ENCODE data around the gene SGCA.

Gene SGCA

DNA sequence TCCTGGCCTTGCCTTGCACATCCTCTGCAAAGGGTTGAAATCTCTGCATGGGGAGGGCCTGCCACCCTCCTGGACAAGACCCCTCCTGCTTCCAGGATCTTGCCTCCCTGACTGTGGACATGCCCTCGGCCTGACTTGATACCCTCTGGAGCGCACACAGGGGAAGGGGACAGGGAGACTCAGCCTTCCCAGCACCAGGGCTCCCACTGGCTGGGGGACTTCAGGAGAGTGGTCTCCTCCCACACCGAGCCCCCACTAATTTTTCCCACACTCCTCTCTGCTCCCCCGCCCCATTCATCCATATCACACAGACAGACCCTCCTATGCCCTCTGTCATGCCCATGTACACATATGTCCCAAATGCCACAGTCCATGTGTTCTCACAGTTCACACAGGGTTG, 14.3 kb downstream of the SGCA start:
- Histone ChIP-seq H3K27ac (no peak overlapping the region), H3K4me2 (no peak overlapping the region), H2AFZ (ENCODE audit: low read depth) (no peak overlapping the region), H4K20me1 (ENCODE audit: insufficient read depth) (no peaks in the 10 kb centered on the region), H3K27me3 (ENCODE audit: insufficient read depth, low read depth) (peaks cover 8% of the 10 kb centered on the region), H3K36me3 (ENCODE audit: insufficient read depth) (no peaks in the 10 kb centered on the region), H3K4me3 (IDR thresholded peaks at IDR 0.05; ENCODE audit: insufficient read depth, low read depth, low read length) (no peak overlapping the region), H3K9ac (no peak overlapping the region), H3K79me2 (ENCODE audit: insufficient read depth, low read depth) (no peaks in the 10 kb centered on the region), H3K4me1 (ENCODE audit: low read depth, poor library complexity, severe bottlenecking) (peaks cover 42% of the 10 kb centered on the region)
- TF ChIP-seq, protein P1, sequence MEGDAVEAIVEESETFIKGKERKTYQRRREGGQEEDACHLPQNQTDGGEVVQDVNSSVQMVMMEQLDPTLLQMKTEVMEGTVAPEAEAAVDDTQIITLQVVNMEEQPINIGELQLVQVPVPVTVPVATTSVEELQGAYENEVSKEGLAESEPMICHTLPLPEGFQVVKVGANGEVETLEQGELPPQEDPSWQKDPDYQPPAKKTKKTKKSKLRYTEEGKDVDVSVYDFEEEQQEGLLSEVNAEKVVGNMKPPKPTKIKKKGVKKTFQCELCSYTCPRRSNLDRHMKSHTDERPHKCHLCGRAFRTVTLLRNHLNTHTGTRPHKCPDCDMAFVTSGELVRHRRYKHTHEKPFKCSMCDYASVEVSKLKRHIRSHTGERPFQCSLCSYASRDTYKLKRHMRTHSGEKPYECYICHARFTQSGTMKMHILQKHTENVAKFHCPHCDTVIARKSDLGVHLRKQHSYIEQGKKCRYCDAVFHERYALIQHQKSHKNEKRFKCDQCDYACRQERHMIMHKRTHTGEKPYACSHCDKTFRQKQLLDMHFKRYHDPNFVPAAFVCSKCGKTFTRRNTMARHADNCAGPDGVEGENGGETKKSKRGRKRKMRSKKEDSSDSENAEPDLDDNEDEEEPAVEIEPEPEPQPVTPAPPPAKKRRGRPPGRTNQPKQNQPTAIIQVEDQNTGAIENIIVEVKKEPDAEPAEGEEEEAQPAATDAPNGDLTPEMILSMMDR (conservative IDR thresholded peaks at IDR 0.05; ENCODE audit: low read depth, low read length): no peak

DNA sequence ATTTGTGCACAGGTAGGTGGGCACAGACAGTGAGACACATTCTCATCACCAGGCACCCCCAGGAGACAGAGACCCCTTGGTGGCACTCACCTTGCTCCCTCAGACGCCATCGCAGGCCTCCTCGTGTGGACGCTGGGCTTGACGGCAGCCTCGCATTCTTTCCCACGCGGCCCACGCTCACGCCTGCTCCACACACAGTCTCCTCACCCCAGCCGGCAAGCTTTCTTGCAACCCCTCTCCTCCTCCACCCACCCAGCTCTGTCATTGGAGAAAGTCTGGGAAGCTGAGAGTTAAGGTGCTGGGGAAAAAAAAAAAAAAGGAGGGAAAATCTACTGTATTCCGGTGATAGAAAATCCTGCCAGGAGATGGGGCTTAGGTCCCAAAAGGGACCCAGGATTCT, 14.8 kb downstream of the SGCA start:
- TF ChIP-seq, protein P1 (conservative IDR thresholded peaks at IDR 0.05; ENCODE audit: low read depth, low read length): no peak

DNA sequence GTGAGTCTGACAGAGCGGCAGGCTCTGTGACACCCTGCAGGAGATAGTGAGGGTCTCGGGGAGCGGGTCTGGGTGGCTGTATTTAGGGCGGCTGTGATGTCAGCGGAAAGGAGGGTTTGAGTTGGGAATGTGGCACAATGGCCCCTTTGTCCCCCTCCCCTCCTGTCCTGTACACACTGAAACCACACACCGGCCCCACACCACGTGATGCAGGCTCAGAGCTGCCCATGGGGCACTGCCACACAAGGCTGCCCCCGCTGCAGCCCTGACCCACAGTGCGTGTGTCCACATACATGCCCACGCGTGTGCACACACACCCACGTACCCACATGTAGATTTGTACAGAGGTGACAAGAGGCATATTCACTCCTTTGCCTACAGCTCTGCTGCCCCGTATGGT, 15.3 kb downstream of the SGCA start:
- H3K27ac ChIP-seq: no peak overlapping the region

More for the DNA sequence above, 14.8 kb downstream of the SGCA start:
- Histone ChIP-seq H3K79me2 (ENCODE audit: insufficient read depth, low read depth) (no peaks in the 10 kb centered on the region), H3K4me1 (ENCODE audit: low read depth, poor library complexity, severe bottlenecking) (peaks cover 42% of the 10 kb centered on the region), H4K20me1 (ENCODE audit: insufficient read depth) (no peaks in the 10 kb centered on the region), H3K36me3 (ENCODE audit: insufficient read depth) (no peaks in the 10 kb centered on the region), H3K4me3 (IDR thresholded peaks at IDR 0.05; ENCODE audit: insufficient read depth, low read depth, low read length) (no peak overlapping the region), H3K4me2 (no peak overlapping the region), H3K9ac (no peak overlapping the region), H3K27me3 (ENCODE audit: insufficient read depth, low read depth) (peaks cover 9% of the 10 kb centered on the region), H3K27ac (no peak overlapping the region), H2AFZ (ENCODE audit: low read depth) (no peak overlapping the region)

GRCh38 chr17:50181591-50182560, 16.1 kb downstream of the SGCA start:
- Histone ChIP-seq H3K36me3 (ENCODE audit: insufficient read depth) (no peaks in the 10 kb centered on the region), H4K20me1 (ENCODE audit: insufficient read depth) (no peaks in the 10 kb centered on the region), H3K4me3 (IDR thresholded peaks at IDR 0.05; ENCODE audit: insufficient read depth, low read depth, low read length) (no peak overlapping the region), H2AFZ (ENCODE audit: low read depth) (no peak overlapping the region), H3K27ac (no peak overlapping the region), H3K4me2 (no peak overlapping the region; the same call in 1 of the 2 replicates), H3K79me2 (ENCODE audit: insufficient read depth, low read depth) (no peaks in the 10 kb centered on the region), H3K27me3 (ENCODE audit: insufficient read depth, low read depth) (peaks cover 22% of the 10 kb centered on the region), H3K9ac (no peak overlapping the region), H3K4me1 (ENCODE audit: low read depth, poor library complexity, severe bottlenecking) (peaks cover 42% of the 10 kb centered on the region)
- TF ChIP-seq, protein P1 (conservative IDR thresholded peaks at IDR 0.05; ENCODE audit: low read depth, low read length): no peak

More for the DNA sequence above, 15.3 kb downstream of the SGCA start:
- Histone ChIP-seq H3K36me3 (ENCODE audit: insufficient read depth) (no peaks in the 10 kb centered on the region), H3K27me3 (ENCODE audit: insufficient read depth, low read depth) (peaks cover 15% of the 10 kb centered on the region), H3K79me2 (ENCODE audit: insufficient read depth, low read depth) (no peaks in the 10 kb centered on the region), H3K4me2 (no peak overlapping the region), H2AFZ (ENCODE audit: low read depth) (no peak overlapping the region), H3K4me1 (ENCODE audit: low read depth, poor library complexity, severe bottlenecking) (peaks cover 42% of the 10 kb centered on the region), H4K20me1 (ENCODE audit: insufficient read depth) (no peaks in the 10 kb centered on the region), H3K9ac (no peak overlapping the region), H3K4me3 (IDR thresholded peaks at IDR 0.05; ENCODE audit: insufficient read depth, low read depth, low read length) (no peak overlapping the region)
- TF ChIP-seq, protein P1 (conservative IDR thresholded peaks at IDR 0.05; ENCODE audit: low read depth, low read length): no peak

All from KMS-11 (cell line).